GM13976 (cell line): ENCODE results near the gene PRXL2A.

Experiments used
- DNase-seq: peaks from one replicate; pipeline ENCODE4 v3.0.0; 2012; ENCODE audit warnings: low spot score
- CTCF ChIP-seq: IDR thresholded peaks from 2 replicates; pipeline ENCODE4 v1.5.1; 2012; ENCODE audit warnings: borderline replicate concordance, mild to moderate bottlenecking; ENCODE audit not compliant: insufficient read depth; ENCODE audit errors: extremely low read depth, missing control alignments, control extremely low read depth
- in situ Hi-C: fragments of 300-500 bp; cut with MboI; formaldehyde crosslinking; loops from one replicate; pipeline ENCODE4 v1.12.0; 2022; ENCODE audit warnings: low sequenced_read_pairs, mixed read lengths, inconsistent platforms; ENCODE audit not compliant: unreplicated experiment

PRXL2A gene

DNA sequence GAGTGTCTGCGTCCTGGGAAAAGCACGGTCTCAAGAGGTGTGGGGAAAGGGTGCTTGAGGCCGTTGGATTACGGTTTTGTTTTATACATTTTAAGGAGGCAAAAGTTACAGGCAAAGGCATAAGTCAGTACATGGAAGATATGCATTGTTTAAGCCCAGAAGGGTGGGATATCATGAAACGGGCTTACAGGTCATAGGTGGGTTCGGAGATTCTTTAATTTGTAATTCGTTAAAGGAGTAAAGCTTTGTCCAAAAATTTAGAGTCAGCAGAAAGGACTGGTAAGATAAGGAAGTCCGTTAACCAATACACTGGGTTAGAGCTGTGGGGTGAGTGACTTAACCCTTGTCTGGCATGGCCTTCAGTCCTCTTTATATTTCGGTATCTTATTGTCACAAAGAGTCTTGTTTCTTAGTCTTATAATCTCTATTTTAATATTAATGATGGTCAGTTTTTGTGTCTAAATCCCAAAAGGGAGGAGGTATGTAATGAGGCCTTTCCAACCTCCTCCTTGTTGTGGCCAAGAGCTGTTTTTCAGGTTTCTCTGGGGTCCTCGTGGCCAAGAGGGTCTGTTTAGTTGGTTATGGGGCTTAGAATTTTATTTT lies 58.5 kb downstream of the PRXL2A start:
- in situ Hi-C loops: no loop called here

GRCh38 chr10:80468002-80468401 lies 59.7 kb downstream of the PRXL2A start:
- in situ Hi-C loops: no loop called here
- TF ChIP-seq CTCF: no peak
- DNase-seq: no peak

More for the DNA sequence above, 58.5 kb downstream of the PRXL2A start:
- no peak for TF ChIP-seq CTCF
- no peak for DNase-seq

GRCh38 chr10:80468806-80469421 lies 60.6 kb downstream of the PRXL2A start:
- in situ Hi-C loops: no loop called here
- no peak for DNase-seq
- TF ChIP-seq CTCF: no peak

- in situ Hi-C loops: no loop called here
- TF ChIP-seq CTCF: no peak
- no peak for DNase-seq
Observed at GRCh38 chr10:80470266-80470665, 61.9 kb downstream of the PRXL2A start.

- in situ Hi-C loops: no loop called here
- no peak for TF ChIP-seq CTCF
- no peak for DNase-seq
Observed at GRCh38 chr10:80471001-80471400, 62.6 kb downstream of the PRXL2A start.

- DNase-seq: no peak
- in situ Hi-C loops: no loop called here
- TF ChIP-seq CTCF: no peak
Observed at GRCh38 chr10:80471715-80472233, 63.4 kb downstream of the PRXL2A start.
